HL-60/S4 treated with phorbol 12-myristate 13-acetate at 8.2 ng/mL for 4 days and 3 days (cell line): ENCODE data around the gene USP46.

Experiments used
- in situ Hi-C: fragments of 300-500 bp; cut with MboI; formaldehyde crosslinking; loops from 2 replicates; pipeline ENCODE4 v1.15.0; 2022; ENCODE audit warnings: low sequenced_read_pairs

The USP46 gene

DNA sequence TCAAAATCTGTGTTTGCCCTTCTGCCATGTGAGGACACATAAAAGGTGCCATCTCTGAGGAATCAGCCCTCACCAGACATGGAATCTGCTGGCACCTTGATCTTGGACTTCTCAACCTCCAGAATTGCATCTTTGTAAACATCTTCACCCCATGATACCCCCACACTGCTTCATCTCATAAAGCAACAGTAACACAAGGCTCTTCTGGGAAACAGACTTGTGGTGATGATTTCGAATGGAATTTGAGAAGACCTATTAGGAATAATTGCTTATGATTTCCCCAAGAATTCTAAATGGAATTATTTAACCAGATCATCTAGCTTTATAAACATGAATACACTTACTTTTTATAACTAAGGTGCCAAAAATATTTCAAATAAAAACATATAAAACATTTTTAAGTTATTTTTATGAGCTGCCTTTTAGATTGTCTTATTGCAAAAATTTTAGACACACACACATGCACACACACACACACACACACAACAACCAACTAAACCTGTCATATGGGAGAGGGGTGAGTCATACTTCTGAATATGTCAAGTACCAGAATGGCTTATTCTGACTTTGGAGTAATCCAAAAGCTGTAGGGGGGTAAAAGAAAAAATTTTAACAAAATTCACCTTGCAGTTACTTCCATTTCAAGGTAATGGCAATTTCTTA lies 82.0 kb downstream of the USP46 start:
- in situ Hi-C loops: no loop called here

DNA sequence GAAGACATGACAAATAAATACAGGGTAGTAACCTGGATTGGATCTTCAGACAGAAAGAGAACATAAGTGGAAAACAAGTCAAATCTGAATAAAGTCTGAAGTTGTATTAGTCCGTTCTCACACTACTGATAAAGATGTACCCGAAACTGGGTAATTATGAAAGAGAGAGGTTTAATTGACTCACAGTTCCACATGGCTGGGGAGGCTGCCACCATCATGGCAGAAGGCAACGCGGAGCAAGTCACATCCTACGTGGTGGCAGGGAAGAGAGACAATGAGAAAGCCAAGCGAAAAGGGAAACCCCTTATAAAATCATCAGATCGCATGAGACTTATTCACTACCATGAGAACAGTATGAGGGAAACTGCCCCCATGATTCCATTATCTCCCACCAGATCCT lies 82.8 kb downstream of the USP46 start:
- in situ Hi-C loops: no loop called here

DNA sequence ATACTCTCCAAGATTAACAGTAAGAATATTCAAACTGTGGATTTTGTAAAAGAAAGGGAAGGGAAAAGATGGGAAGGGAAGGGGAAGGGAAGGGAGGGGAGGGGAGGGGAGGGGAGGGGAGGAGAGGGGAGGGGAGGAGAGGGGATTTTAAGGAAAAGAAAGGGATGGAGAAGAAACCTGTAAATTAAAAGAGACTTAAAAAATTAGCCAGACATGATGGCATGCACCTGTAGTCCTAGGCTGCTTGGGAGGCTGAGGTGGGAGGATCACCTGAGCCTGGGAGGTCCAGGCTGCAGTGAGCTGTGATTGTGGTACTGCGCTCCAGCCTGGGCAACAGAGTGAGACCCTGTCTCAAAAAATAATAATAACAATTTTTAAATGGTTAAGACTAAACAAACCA lies 83.7 kb downstream of the USP46 start:
- in situ Hi-C loops: no loop called here

DNA sequence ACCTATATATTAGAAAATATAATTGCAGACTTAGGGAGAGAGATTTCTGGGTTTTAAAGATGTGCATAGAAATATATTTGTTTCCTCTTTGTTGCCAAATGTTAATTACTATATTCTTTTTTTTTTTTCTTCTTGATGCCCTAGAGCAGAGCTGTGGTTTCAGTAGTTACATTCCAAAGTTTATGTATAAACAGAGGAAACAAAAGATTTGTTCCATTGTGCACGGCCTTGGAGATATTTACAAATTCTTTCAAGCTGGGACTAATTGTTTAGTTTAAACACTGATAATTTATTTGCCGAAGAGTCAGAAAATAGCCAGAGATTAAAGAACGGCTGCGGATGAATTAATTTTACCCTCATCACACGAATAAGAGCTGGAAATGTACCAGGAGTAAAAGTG lies 85.1 kb downstream of the USP46 start:
- in situ Hi-C loops: no loop called here

DNA sequence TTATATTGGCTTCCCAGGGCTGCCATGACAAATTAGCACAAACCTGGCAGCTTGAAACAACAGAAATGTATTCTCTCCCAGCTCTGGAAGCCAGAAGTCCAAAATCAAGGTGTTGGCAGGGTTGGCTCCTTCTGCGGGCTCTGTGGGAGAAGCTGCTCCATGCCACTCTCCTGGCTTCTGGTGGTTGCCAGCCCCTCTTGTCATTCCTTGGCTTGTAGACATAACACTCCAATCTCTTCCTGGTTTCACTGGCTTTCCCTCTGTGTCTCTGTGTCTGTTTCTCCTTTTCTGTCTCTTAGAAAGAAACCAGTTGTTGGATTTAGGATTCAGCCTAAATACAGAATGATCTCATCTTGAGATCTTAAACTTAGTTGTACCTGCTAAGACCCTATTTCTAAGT lies 85.5 kb downstream of the USP46 start:
- in situ Hi-C loops: no loop called here

DNA sequence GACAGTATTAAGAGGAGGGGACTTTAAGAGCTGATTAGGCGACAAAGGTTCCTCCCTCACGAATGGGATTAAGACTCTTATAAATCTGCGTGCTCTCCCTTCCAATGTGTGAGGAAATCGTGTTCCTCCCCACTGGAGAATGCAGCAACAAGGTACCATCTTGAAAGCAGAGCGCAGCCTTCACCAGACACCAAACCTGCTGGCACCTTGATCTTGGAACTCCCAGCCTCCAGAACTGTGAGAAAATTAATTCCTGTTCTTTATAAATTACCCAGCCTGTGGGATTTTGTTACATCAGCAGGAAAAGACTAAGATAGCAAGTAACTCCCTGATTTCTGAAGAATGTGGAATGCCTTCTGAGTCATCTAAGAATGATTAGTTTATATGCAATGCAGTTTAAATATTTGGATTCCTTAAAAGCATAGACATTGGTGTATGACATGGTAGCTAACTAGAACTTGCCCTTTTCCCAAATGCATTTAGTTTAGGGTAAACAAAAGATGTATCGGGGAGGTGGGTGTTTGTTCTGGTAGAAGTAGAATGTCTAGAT lies 86.1 kb downstream of the USP46 start:
- in situ Hi-C loops: no loop called here

DNA sequence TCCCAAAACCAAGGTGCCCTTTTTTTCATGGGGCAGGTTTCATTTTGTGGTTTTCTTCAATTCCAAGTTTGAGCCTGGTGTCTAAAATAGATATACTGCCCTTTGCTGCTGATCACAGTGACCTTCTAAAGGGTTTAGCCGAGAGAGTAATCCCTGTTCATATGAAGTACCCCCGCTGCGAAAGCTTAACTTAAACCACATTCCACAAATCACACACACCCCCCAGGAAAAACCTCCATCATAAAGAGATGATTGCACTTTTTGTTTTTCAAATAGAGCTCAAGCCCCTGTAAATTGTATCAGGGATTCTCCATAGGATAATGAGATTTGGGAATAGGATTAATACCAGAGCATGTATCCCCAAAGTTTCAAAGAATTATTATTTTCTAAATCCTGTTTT lies 90.8 kb downstream of the USP46 start:
- in situ Hi-C loops: no loop called here

DNA sequence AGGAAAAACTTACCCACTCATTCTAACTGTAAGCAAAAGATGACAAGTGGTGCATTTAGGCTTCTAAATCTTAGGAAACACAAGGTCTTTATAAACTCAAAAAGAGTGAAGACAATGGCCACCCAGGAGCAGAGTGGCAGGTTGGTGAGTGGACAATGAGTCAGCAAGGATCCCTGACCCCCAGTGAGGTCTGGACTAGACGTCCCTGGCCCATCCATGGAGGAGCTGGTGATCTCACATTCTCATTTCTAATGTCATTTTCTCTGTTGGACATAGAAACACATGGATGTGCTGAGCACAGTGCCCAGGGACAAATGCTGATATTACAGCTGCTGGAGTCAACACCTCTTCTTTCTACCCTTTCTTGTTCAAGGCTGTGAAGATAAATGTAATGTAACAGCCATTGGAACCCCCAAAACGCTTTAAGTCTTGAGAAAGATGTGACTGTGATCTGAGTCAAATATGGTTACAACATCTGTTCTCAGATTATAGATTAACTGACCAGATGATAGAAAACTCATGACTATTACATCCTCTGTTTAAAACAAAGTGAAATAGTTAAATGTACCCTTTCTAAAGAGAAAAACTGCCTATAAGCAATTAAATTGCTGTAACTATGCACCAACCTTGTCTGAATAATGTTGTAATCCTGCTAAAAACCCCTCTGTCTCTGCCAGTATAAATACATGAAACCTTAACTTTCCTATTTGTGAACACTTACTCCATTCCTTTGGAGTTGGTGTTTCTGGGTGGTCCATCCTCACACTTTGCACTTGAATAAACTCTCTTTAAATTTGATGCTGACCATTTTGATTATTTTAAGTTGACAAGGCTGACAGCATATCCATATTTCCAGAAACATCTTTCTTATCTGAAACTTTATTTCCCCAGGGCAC lies 92.7 kb downstream of the USP46 start:
- in situ Hi-C loops: no loop called here

DNA sequence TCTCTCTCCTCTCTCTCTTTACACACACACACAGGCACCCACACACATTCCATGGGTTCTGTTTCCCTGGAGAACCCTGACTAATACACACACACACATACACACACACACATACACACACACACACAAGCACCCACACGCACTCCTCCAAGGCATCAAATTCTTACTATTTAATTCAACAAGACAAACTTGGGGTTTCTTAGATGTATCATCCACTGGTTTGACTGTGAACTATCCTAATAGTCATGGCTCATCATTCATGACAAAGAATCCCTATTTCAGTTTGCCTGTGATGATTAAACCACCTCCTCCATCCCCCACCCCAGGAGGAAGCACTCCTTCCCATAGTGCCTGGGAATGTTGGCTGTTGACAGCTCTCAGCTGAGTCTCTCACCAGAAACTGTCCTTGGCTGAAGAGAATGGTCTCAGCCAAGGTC lies 98.2 kb downstream of the USP46 start:
- in situ Hi-C loops: no loop called here

DNA sequence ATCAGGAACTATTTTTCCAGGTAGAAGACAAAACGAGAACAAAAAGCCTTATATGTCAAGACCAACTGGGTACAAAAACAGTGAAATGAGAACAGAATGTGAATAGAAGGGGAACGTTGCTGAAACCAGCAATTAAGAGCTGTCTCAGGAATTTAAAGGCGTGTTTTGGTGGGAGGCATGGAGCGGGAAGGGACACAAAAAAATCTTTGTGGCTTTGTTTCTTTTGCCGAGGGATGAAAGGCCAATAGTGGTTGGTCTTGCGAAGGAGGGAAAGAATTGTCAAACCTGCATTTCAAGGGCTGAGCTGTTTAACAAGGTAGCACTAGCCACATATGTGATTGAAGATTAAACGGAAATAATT lies 103.8 kb downstream of the USP46 start:
- in situ Hi-C loops: no loop called here

DNA sequence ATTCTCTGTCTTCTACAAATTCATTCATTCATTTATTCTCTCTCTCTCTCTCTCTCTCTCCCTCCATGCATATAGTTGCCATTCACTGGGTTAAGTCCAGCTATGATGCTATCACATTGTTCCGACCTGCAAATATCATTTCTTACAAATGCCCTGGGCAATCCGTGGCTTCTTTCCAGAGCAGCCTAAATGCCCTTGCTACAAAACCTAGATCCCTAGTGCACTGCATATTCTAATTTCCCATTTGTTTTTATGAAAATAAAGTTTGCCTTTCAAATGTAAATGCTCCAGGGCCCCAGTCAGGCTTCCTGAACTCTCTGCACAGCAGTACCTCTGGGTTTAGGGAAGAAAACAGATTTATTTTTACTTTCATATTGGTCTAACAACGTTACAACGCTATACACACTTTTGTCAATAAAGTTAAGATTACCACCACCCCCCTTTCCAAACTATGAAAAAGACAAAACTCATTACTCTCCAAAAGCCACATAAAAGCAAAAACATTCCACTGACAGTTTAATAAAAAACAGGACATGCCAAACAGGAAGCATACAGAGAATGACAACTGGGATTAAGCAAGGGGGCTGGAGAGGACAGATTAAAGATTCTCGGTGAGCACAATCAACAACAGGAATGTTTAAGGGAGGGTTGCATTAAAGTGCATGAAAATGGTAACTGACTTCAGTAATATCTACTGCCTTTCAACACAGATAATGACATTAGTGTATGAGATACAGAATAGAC lies 104.3 kb downstream of the USP46 start:
- in situ Hi-C loops: no loop called here

DNA sequence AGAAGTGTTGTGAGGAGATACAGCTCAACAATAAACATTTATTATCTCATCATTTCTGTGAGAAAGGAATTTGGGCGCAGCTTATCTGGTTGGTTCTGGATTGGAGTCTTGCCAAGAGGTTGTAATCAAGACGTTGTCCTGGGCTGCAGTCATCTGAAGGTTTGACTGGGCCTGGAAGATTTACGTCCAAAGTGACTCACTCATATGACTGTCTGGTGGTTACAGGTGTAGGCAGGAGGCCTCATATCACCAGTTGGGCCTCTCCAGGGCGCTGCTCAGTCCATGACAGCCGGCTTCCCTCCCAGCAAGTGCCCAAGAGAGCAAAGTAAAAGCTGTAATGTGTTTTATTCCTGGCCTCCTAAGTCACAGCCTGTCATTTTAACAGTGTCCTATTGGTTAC lies 106.3 kb downstream of the USP46 start:
- in situ Hi-C loops: no loop called here

DNA sequence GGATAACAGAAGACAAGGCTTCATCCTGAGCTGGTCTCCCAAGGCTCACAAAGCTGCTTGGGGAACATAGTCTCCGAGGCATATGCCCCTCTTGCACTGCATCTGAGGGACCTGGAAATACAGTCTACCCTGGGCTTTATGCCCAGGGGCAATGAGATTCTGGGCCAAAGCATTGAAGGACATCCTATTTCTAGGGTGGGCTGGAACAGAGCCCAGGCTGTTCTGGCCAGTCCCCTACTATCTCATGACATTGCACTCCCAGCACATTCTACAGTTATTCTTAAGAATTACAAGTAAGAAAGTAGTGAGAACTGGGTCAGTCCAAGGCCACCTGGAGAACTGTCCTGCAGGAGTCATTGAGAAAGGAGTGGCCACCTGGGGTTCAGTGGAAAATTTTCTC lies 107.6 kb downstream of the USP46 start:
- in situ Hi-C loops: no loop called here

DNA sequence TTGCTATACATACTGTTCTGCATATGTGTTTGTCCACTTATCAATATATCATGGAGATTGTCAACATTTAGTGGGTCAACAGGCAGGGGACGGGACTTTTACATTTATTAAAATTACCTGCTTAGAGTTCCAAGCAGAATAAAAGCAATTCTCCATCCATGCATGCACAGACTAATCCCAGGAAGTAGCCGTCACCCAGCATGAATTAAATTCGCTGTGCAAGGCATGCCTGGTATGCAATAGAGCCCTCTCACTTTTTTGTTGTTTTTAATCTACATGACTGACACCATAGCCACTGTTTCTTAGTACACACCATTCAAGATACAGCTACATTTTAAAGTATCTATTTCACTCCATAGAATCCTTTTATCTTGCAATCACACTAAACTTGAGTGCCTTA lies 108.9 kb downstream of the USP46 start:
- in situ Hi-C loops: no loop called here

DNA sequence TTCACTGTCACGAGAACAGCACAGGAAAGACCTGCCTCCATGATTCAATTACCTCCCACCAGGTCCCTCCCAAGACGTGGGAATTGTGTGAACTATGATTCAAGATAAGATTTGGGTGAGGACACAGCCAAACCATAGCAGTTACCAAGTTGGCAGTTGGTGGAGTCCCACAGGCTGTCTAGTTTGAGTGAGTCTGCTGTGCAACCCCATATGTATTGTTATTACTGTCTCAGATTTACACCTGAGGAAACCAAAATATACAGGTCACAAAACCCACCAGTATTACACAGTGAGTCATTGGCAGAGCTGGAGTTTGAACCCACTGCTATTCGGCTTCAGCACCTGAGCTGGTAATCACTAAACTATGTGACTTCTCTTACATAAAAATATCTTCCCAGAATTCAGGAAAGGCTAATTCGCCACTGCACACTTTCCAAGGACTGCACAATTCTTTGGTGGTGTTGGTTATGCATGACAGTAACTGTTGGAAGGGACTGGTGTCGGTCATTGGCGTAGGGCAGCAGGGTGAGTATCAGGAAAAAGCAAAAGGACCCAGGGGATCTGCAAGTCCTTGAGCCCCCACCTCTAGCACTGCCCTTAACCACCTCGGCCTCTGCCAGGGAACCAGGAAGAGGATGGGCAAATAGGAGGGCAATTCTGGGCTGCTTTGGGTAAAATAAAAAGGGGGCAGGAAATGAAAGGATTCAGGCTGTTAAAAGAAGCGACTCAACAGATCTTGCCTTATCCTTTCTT lies 110.1 kb downstream of the USP46 start:
- in situ Hi-C loops: no loop called here

DNA sequence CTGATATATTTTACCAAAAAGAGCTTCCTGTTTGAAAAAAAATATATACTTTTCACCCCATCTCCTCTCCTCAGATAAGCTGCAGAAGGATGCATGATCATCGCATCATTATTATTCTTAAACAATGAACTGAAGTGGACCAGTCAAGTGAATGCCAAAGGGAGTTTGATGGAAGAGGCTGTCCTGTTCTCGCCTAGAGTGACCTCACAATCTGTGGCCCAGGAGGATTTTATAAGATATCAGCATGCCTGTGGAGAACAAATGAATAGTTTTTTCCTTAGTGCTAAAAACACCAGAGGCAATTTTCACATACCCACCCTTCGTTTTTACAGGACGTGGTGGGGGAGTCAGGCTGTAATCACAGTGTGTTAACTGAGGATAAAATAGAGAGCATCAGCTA lies 112.7 kb downstream of the USP46 start:
- in situ Hi-C loops: no loop called here

DNA sequence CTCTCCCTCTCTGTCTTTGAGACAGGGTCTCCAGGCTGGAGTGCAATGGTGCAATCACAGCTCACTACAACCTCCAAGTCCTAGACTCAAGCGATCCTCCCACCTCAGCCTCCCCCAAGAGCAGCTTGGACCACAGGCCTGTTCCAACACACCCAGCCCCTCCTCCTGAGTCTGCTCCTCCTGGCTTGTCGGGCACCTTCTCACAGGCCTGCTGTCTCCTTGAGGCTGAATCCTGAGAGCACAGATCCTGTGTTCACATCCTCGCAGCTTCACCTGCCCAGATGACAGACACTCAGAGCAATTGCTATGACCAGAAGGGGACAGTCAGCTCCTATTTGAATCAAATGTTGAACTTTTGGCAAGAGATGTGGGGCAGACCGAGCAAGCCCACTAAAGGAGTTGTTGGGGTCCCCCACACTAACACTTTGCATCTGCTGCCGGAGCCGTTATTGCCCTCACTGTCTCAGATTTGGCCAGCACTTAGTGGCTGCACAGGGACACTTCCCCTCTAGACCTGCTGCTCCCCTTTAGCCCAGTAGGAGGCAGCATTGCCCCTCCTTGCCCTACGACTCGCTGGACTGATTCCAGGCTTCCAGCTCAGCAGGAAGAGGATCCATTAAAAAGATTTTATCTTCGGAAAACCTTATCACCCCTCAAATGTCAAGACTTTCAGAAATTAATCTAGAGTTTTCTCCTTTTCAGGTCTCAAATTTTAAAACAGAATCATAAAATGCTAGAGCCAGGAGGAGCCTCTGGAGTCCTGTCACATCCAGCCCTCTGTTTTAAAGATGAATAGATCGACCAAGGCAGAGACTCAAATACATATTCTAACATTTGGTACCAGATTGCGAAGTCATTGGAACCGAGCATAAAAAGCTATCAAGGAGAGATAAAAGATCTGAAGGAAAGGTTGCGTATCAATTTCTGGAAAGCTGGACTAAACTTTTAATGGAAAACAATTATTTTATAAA lies 113.7 kb downstream of the USP46 start:
- in situ Hi-C loops: no loop called here
